ENCODE data around the gene ADAT3.
"Not testable (repeated sequence)": the region's sequence is repeated elsewhere in the genome, so short reads cannot be mapped to it uniquely, and the experiment has no call there.

Gene ADAT3

DNA sequence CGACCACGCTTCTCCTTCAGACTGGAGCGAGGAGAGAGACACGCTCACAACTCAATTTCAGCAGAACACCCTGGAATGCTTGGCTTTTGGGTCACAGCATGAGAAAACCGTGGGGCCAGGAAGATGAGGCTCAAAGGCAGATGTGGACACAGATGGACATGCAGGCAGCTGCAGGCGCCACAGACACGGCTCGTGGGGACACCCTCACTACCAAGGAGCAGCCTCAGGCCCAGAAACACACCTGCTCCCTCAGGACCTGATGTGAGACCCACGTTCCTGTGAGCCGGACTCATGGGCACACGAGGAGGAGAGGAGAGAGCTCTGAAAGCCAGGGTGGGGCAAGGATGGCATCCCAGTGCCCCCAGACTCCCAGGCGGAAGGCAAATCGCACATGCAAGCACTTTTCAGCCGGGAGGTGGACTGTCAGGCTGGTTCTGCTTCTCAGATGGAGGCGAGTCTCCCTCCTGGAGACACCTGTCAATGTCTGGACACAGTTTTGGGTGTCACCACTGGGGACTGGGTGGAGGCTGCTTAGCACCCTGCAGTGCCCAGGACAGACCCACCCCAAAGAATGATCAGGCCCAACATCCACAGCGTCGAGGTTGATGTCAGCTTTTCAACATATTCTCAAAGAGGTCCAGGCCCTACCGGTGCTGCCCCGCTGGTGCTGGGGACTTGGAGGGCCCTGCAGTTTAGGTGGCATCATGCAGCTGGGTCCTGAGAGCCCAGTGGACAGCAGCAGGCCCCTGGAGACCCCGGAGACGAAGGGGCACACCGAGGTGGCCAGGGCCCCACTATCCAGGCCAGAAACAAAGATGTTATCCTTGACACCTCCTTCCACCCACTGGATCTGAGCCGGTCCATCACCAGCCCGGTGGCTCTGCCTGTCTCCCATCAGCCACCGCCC lies 22.2 kb upstream of the ADAT3 start:
- no peak for DNase-seq (ENCODE audit: low read depth in 2 of 2, low spot score in 1 of 2)

DNA sequence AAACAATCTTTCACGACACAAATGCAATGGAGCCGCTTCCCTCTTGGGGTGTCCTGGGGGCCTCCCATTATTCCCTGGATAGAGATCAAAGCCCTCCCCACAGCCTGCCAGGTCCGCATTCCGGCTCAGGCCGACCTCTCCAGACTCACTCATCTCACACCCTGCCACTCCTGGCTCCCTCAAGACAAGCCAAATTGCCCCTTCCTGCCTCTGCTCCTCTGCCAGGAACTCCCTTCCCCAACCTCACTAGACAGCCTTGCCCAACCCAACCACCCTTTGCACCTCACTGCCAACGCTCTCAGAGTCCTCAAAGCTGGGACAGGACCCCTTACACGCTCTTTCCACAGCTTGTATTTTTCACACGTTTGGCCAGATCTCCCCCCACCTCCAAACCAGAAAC lies 21.4 kb upstream of the ADAT3 start:
- no peak for DNase-seq (ENCODE audit: low read depth in 2 of 2, low spot score in 1 of 2)

DNA sequence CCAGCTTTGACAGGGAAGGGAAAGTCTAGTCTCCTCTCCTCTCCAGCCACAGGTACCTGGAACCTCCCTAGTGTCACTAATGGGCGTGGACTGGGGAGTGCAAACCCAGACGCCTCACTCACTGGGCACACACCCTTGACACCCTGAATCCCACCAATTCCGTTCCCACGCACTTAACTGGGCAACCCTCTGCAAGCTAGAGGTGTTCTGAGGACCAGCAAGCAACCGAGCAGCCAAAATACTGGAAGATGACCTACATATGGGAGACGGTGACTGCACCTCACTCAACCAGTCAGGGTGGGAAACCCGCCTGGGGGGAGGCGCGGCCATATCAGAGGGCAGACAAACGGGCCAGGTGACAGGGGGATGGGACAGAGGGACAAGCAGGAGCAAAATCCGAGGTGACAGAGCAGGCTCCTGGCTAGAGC lies 20.9 kb upstream of the ADAT3 start:
- DNase-seq (ENCODE audit: low read depth in 2 of 2, low spot score in 1 of 2): no peak

DNA sequence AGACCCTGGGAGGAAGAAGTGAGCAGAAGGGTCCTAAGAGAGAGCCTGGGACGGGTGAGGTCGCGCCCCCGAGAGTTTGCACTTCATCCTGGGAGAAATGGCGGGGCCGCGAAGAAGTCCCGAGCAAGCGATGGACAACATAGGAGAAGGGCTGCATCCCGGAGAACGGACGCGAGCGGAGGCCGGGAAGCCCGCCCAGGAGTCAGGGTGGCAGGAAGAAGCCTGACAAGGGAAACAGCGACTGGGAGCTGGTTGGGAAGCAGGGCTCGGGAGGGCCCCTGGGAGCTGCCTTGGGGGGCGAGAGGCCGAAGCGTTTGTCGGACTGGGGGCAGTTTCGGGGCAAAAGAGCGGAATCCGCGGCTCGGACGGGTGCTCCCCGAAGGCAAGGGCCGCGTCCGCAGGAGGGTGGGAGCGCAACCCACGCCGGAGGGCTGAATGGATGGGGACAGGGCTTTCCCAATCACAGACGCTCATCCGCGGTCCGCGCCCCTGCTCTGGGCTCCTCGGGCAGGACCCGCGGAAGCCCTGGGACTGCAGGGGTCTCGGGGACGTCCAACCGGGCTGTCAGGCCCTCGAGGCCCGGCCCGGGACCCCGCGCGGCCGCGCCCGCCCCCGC lies 20.4 kb upstream of the ADAT3 start:
- no peak for DNase-seq (ENCODE audit: low read depth in 2 of 2, low spot score in 1 of 2)

DNA sequence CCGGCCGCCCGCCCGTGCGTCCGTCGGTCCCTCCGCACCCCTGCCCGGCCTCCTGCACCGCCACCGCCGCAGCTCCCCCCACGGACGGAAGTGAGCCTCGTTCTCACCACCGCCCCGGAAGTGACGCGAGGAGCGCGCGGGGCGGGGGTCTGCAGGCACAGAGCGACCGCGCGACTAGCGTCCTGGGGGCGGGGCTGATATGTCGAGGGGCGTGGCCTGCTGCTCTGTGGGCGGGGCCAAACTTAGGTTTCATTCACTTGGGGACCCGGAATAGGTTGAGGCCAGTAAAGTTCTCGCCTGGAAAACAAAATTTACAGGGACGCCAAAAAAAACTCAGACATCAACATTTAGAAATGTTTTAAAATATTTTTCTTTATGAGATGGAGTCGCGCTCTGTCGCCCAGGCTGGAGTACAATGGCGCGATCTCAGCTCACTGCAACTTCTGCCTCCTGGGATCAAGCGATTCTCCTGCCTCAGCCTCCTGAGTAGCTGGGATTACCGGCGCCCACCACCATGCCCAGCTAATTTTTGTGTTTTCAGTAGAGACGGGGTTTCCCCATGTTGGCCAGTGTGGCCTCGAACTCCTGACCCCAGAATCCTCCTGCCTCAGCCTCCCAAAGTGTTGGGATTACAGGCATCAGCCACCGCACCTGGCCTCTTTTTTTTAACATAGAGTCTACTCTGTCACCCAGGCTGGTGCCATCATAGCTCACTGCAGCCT lies 19.6 kb upstream of the ADAT3 start, which contains the start of gene ABHD17A:
Gene ABHD17A (minus strand): TSS at position 99 of the 722 bp plus-strand sequence. CDS start 3,930 bp downstream, outside the sequence.
- peak; percentile 89 to 93 for DNase-seq (ENCODE audit: low read depth in 2 of 2, low spot score in 1 of 2)

DNA sequence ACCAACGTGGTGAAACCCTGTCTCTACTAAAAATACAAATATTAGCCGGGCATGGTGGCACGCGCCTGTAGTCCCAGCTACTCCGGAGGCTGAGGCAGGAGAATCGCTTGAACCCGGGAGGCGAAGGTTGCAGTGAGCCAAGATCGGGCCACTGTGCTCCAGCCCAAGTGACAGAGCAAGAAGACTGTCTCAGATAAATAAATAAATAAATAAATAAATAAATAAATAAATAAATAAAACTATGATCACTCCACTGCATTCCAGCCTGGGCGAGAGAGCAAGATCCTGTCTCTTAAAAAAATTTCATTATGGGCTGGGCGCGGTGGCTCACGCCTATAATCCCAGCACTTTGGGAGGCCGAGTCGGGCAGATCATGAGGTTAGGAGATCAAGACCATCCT lies 18.8 kb upstream of the ADAT3 start:
- DNase-seq (ENCODE audit: low read depth in 2 of 2, low spot score in 1 of 2): not testable (repeated sequence)

DNA sequence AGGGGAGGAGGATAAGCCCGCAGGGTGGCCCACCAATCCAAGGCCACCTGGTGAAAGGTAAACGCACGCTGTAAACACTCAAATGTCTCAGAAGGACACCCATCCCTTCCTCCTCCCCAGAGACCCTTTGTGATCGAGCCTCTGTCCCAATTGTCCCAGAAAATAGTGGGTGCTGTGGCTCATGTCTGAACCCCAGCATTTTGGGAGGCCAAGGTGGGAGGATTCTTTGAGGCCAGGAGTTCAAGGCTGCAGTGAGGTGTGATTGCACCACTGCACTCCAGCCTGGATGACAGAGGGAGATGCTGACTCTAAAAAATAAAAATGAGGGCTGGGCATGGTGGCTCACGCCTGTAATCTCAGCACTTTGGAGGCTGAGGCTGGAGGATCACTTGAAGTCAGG lies 16.8 kb upstream of the ADAT3 start:
- no peak for DNase-seq (ENCODE audit: low read depth in 2 of 2, low spot score in 1 of 2)

DNA sequence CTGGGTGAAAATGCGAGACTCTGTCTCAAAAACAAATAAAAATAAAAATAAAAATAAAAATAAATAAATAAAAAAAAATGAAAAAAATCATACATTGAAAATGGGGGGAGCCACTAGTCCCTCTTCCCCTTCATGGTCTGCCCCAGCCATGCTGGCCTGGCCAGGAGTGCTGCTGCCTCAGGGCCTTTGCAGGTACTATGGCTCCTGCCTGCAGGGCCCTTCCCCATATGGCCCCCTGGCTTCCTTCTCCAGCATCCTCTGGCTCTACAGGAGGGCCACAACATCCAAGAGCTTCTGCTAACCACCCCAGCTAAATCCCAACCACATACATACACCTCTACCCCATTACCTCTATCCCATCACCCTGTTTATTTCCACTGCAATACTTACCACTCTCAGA lies 15.3 kb upstream of the ADAT3 start:
- DNase-seq (ENCODE audit: low read depth in 2 of 2, low spot score in 1 of 2): no peak

DNA sequence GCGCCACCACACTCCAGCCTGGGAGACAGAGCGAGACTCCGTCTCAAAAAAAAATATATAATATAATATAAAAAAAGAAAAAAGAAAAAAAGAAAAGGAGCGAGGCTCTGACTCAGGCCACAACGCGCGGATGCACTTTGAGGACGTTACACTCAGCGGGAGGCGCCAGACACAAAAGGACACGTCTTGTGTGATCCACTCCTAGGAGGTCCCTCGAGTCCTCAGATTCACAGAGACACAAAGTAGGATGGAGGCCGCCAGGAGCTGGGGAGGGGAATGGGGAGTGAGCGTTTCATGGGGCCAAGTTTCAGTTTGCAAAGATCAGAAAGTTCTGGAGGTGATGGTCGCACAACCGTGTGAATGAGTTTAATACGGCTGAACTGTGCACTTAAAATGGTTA lies 11.4 kb upstream of the ADAT3 start:
- no peak for DNase-seq (ENCODE audit: low read depth in 2 of 2, low spot score in 1 of 2)

DNA sequence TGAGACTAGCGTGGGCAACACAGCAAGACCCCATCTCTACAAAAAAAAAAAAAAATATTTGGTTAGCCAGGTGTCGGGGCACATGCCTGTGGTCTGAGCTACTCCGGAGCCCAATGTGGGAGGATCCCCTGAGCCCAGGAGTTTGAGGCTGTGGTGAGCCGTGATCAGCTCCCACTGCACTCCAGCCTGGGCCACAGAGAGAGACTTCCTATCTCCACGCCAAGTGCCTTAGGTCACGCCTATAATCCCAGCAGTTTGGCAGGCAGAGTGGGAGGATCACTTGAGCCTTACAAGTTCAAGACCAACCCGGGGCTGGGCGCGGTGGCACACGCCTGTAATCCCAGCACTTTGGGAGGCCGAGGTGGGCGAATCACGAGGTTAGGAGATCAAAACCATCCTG lies 8.7 kb upstream of the ADAT3 start:
- no peak for DNase-seq (ENCODE audit: low read depth in 2 of 2, low spot score in 1 of 2)

DNA sequence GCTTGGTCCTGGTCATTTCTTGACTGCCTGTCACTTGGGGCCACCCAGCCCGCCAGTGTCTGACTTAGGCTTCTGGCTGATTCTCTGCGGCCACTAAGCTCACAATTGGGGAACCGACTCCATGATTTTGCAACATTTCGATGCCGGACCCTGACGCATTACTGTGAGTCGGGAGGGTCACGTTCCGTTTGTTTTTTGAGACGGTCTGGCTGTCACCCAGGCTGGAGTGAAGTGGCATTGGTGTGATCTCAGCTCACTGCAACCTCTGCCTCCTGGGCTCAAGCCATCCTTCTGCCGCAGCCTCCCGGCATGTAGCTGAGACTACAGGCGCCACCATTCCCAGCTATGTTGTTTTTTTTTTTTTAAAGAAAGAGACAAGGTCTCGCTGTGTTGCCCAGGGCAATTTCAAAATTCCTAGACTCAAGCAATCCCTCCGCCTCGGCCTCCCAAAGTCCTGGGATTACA lies 3.2 kb upstream of the ADAT3 start:
- no peak for DNase-seq (ENCODE audit: low read depth in 2 of 2, low spot score in 1 of 2)

DNA sequence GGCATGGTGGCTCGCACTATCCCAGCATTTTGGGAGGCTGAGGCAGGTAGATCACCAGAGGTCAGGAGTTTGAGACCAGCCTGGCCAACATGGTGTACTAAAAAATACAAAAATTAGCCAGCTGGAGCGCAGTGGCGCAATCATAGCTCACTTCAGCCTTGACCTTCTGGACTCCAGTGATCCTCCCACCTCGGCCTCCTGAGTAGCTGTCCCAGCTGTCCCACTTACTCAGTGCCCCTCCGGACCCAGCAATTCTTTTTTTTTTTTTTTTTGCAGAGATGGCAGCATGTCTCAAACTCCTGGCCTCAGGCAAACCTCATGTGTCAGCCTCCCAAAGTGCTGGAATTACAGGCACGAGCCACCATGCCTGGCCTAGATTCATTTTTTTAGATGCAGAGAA lies 2.3 kb upstream of the ADAT3 start:
- no peak for DNase-seq (ENCODE audit: low read depth in 2 of 2, low spot score in 1 of 2)

DNA sequence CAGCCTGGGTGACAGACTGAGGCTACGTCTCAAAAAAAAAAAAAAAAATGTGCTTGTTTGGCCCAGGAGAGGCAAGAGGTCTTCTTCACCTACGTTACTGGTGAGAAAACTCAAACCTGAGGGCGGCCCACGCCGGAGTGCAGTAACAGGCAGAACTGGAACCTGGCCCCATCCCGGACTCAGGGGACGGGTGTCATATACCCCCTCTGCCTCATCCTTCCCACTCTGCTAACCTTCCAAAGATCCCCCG lies 414 bp upstream of the ADAT3 start:
- no peak for DNase-seq (ENCODE audit: low read depth in 2 of 2, low spot score in 1 of 2)

DNA sequence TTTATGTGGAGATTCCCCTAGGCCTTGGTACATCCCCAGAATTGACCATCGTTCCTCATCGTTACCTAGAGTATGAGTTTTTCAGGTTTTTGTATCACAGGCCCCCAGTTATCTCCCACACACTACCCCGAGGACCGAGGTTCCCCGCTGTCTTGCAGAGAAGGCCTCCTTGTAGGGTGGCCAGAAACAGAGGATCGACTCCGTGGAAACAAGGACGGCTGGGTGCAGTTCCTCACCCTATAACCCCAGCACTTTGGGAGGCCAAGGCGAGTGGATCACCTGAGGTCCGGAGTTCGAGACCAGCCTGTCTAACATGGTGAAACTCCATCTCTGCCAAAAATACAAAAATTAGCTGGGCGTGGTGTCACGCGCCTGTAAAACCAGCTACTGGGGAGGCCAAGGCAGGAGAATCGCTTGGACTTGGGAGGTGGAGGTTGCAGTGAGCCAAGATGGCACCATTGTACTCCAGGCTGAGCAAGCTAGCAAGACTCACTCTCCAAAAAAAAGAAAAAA lies 720 bp downstream of the ADAT3 start:
- DNase-seq (ENCODE audit: low read depth in 2 of 2, low spot score in 1 of 2): no peak

DNA sequence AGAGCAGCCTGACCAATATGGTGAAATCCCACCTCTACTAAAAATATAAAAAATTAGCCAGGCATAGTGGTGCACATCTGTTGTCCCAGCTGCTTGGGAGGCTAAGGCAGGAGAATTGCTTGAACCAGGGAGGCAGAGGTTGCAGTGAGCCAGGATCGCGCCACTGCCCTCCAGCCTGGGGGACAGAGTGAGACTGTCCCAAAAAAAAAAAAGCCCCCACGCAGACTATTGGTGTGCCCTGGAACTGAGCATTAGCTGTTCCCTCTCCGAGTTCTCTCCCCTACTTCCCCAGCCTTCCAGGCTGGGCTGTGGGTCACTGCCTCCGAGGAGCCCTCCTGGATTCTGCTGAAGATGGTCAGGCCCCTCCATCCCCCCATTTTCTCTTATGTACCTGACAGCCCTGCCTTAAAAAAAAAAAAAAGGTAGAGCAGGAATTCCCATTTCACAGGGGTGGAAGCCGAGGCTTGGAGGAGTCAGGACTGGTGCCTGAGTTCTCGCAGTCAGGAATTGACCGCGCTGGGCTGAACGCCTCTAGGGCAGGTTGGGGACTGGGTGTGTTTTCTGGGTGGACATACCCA lies 1.9 kb downstream of the ADAT3 start:
- no peak for DNase-seq (ENCODE audit: low read depth in 2 of 2, low spot score in 1 of 2)

DNA sequence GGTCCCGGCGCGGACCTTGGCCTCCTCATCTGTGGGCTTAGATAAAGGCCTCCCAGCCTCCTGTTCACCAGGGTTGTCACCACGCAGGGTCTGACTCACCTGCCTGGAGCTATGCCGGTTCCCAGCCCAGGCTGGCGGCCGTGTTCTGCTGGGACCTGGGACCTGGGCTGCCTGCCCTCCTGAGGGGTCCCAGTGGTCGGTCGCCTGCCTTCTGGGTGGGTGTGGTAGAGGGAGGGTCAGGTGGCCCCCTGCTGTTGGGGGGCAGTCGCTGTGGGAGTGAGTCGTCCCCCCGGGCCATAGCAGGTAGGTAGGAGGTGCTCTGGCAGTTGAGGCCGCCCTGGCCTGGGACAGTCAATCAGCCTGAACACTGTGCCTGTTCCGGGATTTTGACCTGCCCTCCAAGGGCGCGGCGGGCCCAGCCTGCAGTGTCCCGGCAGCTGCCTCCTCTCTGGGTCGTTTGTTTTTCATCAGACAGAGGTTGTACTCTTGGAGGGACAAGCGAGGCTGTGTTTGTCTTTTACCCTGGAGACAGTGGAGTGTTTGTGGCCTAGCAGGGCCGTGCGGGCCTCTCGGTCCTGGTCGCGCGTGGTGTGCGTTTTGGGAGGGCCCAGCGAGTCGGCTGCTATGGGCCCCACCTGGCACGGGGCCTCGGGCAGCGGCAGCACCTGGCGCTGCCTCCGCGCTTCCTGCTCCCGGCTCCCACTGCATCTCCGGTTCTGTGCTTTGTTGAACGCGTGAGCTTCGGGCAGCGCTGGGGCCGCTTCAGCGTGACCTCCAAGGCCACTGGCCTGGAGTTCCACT lies 2.6 kb downstream of the ADAT3 start:
- no peak for DNase-seq (ENCODE audit: low read depth in 2 of 2, low spot score in 1 of 2)

DNA sequence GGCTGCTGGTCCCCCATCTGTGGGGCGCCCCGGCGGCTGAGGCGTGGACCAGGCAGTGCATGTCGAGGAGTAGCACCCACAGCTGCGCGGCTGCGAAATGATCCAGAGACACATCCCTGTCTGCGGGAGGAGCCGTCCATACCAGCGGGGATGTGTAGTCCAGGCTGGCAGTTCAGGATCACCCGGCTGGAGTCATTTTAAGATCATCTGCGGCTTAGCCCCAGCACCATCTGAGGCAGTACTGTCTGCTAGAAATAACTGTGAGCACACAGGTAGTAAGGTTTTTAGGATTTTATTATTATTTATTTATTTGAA lies 3.1 kb downstream of the ADAT3 start:
- DNase-seq (ENCODE audit: low read depth in 2 of 2, low spot score in 1 of 2): no peak

DNA sequence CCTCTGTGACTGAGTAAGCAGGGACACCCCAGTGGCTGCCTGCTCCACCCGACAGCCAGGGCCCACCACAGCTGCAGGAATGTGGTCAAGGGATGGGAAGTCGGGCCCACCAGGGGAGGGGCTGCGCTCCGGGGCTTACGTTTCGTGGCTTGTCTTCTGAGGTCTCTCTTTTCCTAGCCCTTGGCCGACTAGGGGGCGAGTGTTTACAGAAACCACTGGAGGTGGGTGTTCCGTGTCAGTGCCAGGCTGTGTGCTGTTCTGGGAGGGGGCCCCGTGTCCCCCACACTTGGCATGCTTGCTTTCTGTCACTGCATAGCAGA lies 4.5 kb downstream of the ADAT3 start:
- DNase-seq (ENCODE audit: low read depth in 2 of 2, low spot score in 1 of 2): no peak

DNA sequence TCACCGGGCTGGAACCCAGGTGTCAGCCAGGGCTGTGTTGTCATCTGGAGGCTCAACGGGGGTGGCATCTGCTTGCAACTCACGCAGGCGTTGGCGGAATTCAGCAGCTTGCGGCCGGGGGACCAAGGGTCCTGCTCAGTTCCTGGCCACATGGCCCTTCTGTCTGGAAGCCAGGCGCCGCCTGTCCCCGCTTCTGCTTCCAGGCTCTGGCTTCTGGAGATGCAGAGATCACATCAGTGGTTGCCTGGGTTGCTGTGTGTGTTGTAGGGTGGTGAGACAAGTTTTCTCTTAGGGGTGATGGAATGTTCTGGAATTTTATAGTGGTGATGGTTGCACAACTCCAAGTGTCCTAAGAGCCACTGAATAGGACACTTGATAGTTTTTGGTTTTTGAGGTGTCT lies 5.0 kb downstream of the ADAT3 start:
- DNase-seq (ENCODE audit: low read depth in 2 of 2, low spot score in 1 of 2): no peak

DNA sequence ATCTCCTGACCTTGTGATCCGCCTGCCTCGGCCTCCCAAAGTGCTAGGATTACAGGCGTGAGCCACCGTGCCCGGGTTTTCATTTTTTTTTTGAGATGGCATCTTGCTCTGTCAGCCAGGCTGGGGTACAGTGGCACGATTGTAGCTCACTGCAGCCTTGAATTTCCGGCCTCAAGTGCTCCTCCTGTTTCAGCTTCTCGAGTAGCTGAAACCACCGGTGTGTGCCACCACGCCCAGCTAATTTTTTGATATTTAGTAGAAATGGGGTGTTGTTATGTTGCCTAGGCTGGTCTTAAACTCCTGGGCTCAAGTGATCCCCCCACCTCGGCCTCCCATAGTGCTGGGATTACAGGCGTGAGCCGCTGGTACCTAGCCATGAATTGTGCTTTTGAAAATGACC lies 5.9 kb downstream of the ADAT3 start:
- no peak for DNase-seq (ENCODE audit: low read depth in 2 of 2, low spot score in 1 of 2)

DNA sequence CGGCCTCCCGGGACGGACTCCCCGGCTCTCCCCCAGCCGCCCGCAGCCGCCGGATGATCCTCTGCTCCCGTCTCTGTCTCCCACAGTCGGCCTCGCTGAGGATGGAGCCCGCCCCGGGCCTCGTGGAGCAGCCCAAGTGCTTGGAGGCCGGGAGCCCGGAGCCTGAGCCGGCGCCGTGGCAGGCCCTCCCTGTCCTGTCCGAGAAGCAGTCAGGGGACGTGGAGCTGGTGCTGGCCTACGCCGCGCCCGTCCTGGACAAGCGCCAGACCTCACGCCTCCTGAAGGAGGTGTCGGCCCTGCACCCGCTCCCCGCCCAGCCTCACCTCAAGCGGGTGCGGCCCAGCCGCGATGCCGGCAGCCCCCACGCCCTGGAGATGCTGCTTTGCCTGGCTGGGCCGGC lies 6.8 kb downstream of the ADAT3 start:
- no peak for DNase-seq (ENCODE audit: low read depth in 2 of 2, low spot score in 1 of 2)
